Epithelial cell of proximal tubule (primary cell): Measurements from ENCODE around the gene TLK1. TPM values are rescaled to one million over a fixed set of nuclear protein-coding genes. Genes with fewer than 3 reads are reported as not detected.

Source experiments
- DNase-seq: peaks from one replicate; pipeline ENCODE4 v3.0.0-alpha.2; 2011; ENCODE audit warnings: low read depth
- H3K4me3 ChIP-seq: 2 replicates; pipeline ENCODE4 v1.5.1; 2011; ENCODE audit warnings: low read depth, mild to moderate bottlenecking, low read length
- total RNA-seq: library from RNA; depleted of rRNA; stranded (reverse); fragments of >200 nt; gene quantifications from 2 replicates; pipeline ENCODE4 v1.2.3, GENCODE V29; 2015
- TF ChIP-seq, protein P1 (sequence below): conservative IDR thresholded peaks from 2 replicates; pipeline ENCODE4 v1.5.1; 2012; ENCODE audit warnings: low read depth, mild to moderate bottlenecking, low read length

Gene TLK1
- total RNA-seq, 1 donor from 2014 or later: 10.7 TPM

DNA sequence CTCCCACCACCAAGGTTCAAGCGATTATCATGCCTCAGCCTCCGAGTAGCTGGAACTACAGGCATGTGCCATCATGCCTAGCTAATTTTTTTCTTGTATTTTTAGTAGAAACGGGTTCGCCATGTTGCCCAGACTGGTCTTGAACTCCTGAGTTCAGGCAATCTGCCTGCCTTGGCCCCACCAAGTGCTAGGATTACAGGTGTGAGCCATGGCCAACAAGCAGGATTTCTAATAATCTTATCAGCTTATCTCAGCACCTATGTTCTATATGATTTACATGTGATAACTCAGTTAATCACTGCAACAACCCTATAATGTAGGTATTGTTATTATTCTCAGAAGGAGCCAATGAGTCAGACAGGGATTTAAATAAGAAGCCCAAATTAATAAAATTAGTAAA lies 151.3 kb downstream of the TLK1 start:
- TF ChIP-seq, protein P1, sequence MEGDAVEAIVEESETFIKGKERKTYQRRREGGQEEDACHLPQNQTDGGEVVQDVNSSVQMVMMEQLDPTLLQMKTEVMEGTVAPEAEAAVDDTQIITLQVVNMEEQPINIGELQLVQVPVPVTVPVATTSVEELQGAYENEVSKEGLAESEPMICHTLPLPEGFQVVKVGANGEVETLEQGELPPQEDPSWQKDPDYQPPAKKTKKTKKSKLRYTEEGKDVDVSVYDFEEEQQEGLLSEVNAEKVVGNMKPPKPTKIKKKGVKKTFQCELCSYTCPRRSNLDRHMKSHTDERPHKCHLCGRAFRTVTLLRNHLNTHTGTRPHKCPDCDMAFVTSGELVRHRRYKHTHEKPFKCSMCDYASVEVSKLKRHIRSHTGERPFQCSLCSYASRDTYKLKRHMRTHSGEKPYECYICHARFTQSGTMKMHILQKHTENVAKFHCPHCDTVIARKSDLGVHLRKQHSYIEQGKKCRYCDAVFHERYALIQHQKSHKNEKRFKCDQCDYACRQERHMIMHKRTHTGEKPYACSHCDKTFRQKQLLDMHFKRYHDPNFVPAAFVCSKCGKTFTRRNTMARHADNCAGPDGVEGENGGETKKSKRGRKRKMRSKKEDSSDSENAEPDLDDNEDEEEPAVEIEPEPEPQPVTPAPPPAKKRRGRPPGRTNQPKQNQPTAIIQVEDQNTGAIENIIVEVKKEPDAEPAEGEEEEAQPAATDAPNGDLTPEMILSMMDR: no peak
- no peak for DNase-seq

DNA sequence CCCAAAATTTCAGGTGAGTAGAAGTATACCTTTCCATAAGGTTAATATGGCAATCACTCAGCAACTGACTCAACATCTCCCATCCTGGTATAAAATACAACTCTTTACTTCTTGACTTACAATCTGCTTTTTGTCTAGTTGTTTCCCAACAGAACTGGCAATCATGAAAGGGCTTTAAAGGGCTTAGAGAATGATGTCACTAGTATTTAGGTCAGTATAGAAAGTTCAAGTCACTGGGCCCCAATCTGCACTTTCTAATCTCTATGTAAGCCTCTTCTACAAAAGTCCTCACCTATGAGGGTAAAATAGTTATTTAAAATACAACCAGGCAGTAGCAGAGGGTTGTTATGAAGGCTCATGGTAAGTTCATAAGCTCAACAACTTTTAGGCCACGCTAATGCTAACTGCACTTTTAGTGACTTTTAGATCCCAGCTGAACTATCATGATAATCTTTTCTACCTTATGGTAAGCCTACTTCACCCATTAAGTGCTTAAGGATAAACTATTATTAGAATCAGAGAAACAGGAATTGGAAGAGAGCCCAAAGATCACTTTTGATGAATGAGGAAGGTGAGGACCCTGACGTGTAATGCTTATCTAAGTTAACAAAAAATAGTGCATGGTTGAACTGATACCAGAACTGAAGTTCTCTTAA lies 152.0 kb downstream of the TLK1 start:
- H3K4me3 ChIP-seq: no peak overlapping the region
- TF ChIP-seq, protein P1: no peak
- DNase-seq: no peak

More for the DNA sequence above, 151.3 kb downstream of the TLK1 start:
- no peak overlapping the region for H3K4me3 ChIP-seq

- DNase-seq: no peak
- TF ChIP-seq, protein P1: no peak
- no peak overlapping the region for H3K4me3 ChIP-seq
These were observed 155.9 kb downstream of the TLK1 start for GRCh38 chr2:171004833-171005232.

GRCh38 chr2:171004363-171004762 lies 156.3 kb downstream of the TLK1 start:
- H3K4me3 ChIP-seq: no peak overlapping the region
- TF ChIP-seq, protein P1: no peak
- DNase-seq: no peak

DNA sequence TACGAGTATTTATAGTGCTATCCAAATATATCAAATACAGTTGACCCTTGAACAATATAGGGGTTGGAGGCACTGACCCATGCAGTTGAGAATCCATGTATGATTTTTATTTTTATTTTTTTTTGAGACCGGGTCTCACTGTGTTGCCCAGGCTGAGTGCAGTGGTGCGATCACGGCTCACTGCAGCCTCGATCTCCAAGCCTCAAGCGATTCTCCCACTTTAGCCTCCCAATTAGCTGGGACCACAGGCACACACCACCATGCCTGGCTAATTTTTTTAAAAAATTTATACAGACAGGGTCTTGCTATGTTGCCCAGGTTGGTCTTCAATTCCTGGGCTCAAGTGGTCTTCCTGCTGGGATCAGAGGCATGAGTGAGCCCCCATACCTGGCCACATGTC lies 161.0 kb downstream of the TLK1 start:
- TF ChIP-seq, protein P1: no peak
- DNase-seq: no peak
- H3K4me3 ChIP-seq: no peak overlapping the region

DNA sequence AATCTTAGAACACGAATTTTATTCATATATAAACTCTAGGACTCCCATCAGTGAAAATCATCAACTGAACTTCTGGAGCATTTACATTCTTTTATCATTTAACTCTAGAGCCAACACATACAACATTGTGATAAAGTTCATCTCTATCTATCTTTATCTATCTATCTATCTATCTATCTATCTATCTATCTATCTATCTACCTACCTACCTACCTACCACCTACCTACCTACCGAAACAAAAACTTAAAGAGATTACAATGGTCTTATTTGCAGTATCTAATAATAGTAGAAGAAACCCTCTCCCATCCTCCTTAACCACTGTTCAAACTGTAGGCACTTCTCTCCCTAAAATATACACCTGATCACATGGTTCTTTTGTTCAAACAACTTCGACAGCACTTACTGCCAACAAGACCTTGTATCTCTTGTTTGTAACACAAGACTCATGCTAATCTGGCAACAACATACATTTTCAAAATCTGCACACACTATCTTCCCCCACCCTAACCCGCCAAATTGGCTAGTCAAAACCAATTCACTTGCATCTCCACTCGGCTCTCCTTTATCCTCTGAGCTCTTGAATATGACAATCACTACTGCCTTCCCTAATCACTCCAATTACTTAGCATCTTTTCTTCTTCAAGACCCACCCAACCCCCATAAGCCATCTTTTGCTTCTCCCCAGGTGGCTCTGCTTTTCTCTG lies 162.6 kb downstream of the TLK1 start:
- TF ChIP-seq, protein P1: no peak
- DNase-seq: no peak
- H3K4me3 ChIP-seq: no peak overlapping the region
